Panc1 (cell line): Measurements from ENCODE around the gene CXorf65. TPM values are rescaled to one million over a fixed set of nuclear protein-coding genes. Genes with fewer than 3 reads are reported as not detected.

Experiments
- ATAC-seq: fragments of 200-7000 bp; cut with Tn5 transposase; 2 replicates; pipeline ENCODE4 v1.9.1; 2020; ENCODE audit warnings: mild to moderate bottlenecking, moderate library complexity
- BruUV-seq: library from RNA; stranded (reverse); fragments of 400-500 nt; replicated peaks from 2 replicates; lab custom pipeline; 2021; lab: Mats Ljungman, UMichigan
- CTCF ChIA-PET: fragments of 300-600 bp; sonication (Branson Sonifier 250); formaldehyde crosslinking; loops from one replicate; lab custom pipeline; 2022; ENCODE audit warnings: antibody characterized with exemption; lab: Charles Lee
- POLR2A ChIA-PET: fragments of 300-600 bp; sonication (Branson Sonifier 250); formaldehyde crosslinking; loops from one replicate; lab custom pipeline; 2022; ENCODE audit warnings: antibody characterized with exemption; lab: Charles Lee
- DNase-seq: peaks from one replicate; pipeline ENCODE4 v3.0.0-alpha.2; 2010; ENCODE audit warnings: low read depth, low spot score
- H3K27ac ChIP-seq: 2 replicates; pipeline ENCODE4 v1.5.1; 2011; ENCODE audit warnings: mild to moderate bottlenecking, low read length, inconsistent platforms
- H3K27me3 ChIP-seq: fragments of 200-500 bp; sonication (Bioruptor generic); 2 replicates; pipeline ENCODE4 v1.6.0; 2014; ENCODE audit warnings: low read length, inconsistent platforms; ENCODE audit not compliant: control insufficient read depth, insufficient read depth
- H3K36me3 ChIP-seq: fragments of 200-500 bp; sonication (Bioruptor generic); 2 replicates; pipeline ENCODE4 v1.5.1; 2014; ENCODE audit warnings: inconsistent platforms, mild to moderate bottlenecking, low read length, moderate library complexity; ENCODE audit not compliant: control insufficient read depth, insufficient read depth
- H3K4me1 ChIP-seq: 2 replicates; pipeline ENCODE4 v1.5.1; 2011; ENCODE audit warnings: inconsistent platforms, mild to moderate bottlenecking, low read length, moderate library complexity; ENCODE audit not compliant: control insufficient read depth, insufficient read depth
- H3K4me3 ChIP-seq, 2 experiments: 2 replicates each; pipeline ENCODE4 v1.5.1; 2011 to 2012; ENCODE audit warnings: low read depth in 2 of 2, low read length in 2 of 2, mild to moderate bottlenecking in 2 of 2, inconsistent platforms in 1 of 2, moderate library complexity in 1 of 2
- H3K9me3 ChIP-seq: fragments of 200-500 bp; sonication (Bioruptor generic); 2 replicates; pipeline ENCODE4 v1.5.1; 2014; ENCODE audit warnings: low read depth, mild to moderate bottlenecking, inconsistent platforms, low read length, moderate library complexity; ENCODE audit not compliant: control insufficient read depth, insufficient read depth
- CTCF ChIP-seq: fragments of 450-650 bp; IDR thresholded peaks from 2 replicates; pipeline ENCODE4 v1.5.1; 2017; ENCODE audit warnings: mild to moderate bottlenecking
- POLR2AphosphoS5 ChIP-seq: IDR thresholded peaks from 2 replicates; pipeline ENCODE4 v1.6.1; 2012; ENCODE audit warnings: mild to moderate bottlenecking, low read depth, low read length, moderate library complexity
- REST ChIP-seq, 2 experiments: IDR thresholded peaks; 2 replicates each; pipeline ENCODE4 v1.6.1; 2011 to 2012; ENCODE audit warnings: low read depth in 2 of 2, control low read depth in 1 of 2, low read length in 1 of 2, mild to moderate bottlenecking in 1 of 2, moderate library complexity in 1 of 2; ENCODE audit not compliant: insufficient read depth in 1 of 2
- SIN3A ChIP-seq: IDR thresholded peaks from 2 replicates; pipeline ENCODE4 v1.6.1; 2012; ENCODE audit warnings: low read depth, mild to moderate bottlenecking, low read length, moderate library complexity, borderline replicate concordance; ENCODE audit not compliant: insufficient read depth
- TCF7L2 ChIP-seq: IDR thresholded peaks from 2 replicates; pipeline ENCODE4 v1.6.1; 2011; ENCODE audit warnings: mild to moderate bottlenecking, low read depth, low read length, inconsistent platforms
- in situ Hi-C: cut with HindIII; loops from 2 replicates; pipeline ENCODE4 v1.10.0; 2016; ENCODE audit warnings: low sequenced_read_pairs, low pct_unique_long_range_greater_than_20kb
- intact Hi-C: fragments of 100-400 bp; cut with micrococcal nuclease; formaldehyde crosslinking; loops from one replicate; pipeline ENCODE4 v1.10.0; 2022; ENCODE audit not compliant: unreplicated experiment
- total RNA-seq: library from RNA; stranded (reverse); gene quantifications from one replicate; pipeline ENCODE4 v1.2.1, GENCODE V29; 2021; ENCODE audit not compliant: unreplicated experiment

Gene CXorf65
- total RNA-seq, 1 experiment from 2014 or later = not detected

DNA sequence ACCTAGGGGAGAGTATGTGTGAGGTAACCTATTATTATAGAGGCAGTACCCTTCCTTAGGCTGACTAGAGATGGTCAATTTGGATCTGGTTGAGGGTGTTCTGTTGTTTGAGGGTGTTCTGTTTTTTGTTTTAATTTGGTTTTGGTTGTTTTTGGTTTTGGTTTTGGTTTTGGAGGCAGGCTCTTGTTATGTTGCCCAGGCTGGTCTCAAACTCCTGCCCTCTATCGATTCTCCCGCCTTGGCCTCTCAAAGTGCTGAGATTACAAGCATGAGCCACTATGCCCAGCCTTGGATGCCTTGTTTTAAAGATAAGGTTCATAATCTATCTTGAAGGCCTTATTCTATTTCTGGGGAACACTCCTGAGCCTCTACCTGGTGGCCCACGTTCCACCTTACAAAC, 912 bp downstream of the CXorf65 start:
- ChIA-PET POLR2A (interaction anchor here (0.6 kb wide), 1 partner anchor 35 kb away, joined by 5 read pairs; no protein-coding TSS in a partner anchor), CTCF (no interaction called here)
- H3K27me3 ChIP-seq = no peaks in the 10 kb centered on the region
- no peak for DNase-seq
- H3K4me1 ChIP-seq = peaks cover 4% of the 10 kb centered on the region; the same call in 1 of the 2 replicates
- no peak overlapping the region for H3K27ac ChIP-seq
- no peak for TF ChIP-seq REST (IDR thresholded peaks at IDR 0.05; ENCODE audit: insufficient read depth in 1 of 2, low read depth in 2 of 2, low read length in 1 of 2)
- no peak for TF ChIP-seq SIN3A
- no peak for TF ChIP-seq CTCF
- TF ChIP-seq TCF7L2 = no peak
- TF ChIP-seq POLR2AphosphoS5 = no peak
- H3K4me3 ChIP-seq = no peak overlapping the region
- H3K9me3 ChIP-seq = no peaks in the 10 kb centered on the region
- in situ Hi-C loops = no loop called here
- intact Hi-C loops = no loop called here
- H3K36me3 ChIP-seq = no peaks in the 10 kb centered on the region
- ATAC-seq = no peak
- no TSS peak for BruUV-seq

DNA sequence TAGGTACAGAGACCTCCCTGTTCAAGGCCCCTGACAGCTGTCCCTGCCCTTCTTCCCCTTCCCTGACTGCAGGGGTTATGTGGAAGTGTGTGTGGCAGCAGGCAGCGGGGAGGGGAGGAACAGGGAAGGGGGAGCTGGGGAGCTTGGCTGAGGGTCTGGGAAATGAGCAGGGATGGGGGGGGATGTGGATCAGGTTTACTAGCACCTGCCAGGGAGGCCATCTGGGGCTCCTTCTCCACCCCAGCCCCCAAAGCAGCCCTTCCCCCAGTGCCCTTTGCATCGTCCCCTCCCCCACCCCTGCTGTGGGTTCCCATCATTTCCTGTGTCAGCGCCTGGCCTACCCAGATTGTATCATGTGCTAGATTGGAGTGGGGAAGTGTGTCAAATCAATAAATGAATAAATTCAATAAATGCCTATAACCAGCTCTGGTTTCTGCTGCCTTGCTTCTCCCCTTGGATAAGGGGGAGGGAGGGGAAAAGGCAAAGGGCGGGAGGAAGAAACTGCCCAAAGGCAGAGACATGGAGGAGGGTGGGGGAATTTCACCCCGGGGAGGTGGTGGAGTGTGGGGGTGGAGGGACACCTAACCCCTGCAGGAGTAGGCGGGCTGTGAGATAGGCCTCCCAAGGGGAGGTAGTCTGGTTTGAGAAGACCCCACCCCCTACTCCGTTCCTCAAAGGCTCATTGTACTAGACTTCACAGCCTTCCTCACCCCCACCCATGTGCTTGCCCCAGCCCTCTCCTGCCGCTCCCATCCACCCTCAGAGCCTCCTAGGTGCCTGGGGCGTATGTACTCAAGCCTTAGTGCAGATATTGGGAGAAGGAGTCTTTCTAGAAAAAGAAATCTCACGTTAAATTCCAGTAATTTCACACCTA, 3.2 kb downstream of the CXorf65 start:
- H3K27me3 ChIP-seq = peaks cover 2% of the 10 kb centered on the region; the same call in 1 of the 2 replicates
- CTCF ChIA-PET = interaction anchor here (0.7 kb wide), 1 partner anchor 70 kb away, joined by 3 read pairs; no protein-coding TSS in a partner anchor
- no peak for ATAC-seq
- POLR2A ChIA-PET = interaction anchor here (0.7 kb wide), 1 partner anchor 103 kb away, joined by 3 read pairs; no protein-coding TSS in a partner anchor
- no peaks in the 10 kb centered on the region for H3K36me3 ChIP-seq
- in situ Hi-C loops = no loop called here
- no peak overlapping the region for H3K27ac ChIP-seq
- BruUV-seq = no TSS peak
- H3K9me3 ChIP-seq = no peaks in the 10 kb centered on the region
- H3K4me3 ChIP-seq = no peak overlapping the region
- intact Hi-C loops = no loop called here
- TF ChIP-seq TCF7L2 = no peak
- TF ChIP-seq POLR2AphosphoS5 = no peak
- no peak for TF ChIP-seq SIN3A
- TF ChIP-seq CTCF = no peak
- no peak for TF ChIP-seq REST (IDR thresholded peaks at IDR 0.05; ENCODE audit: insufficient read depth in 1 of 2, low read depth in 2 of 2, low read length in 1 of 2)
- DNase-seq = no peak
- peaks cover 4% of the 10 kb centered on the region; the same call in 1 of the 2 replicates for H3K4me1 ChIP-seq
